AG09309 (cell line): ENCODE measurements around the gene FAM184B.

Experiments used
- DNase-seq: peaks from one replicate; pipeline ENCODE4 v3.0.0-alpha.2; 2010; ENCODE audit warnings: low read depth
- H3K4me3 ChIP-seq: 2 replicates; pipeline ENCODE4 v1.5.1; 2011; ENCODE audit warnings: mild to moderate bottlenecking, low read depth, low read length, moderate library complexity; ENCODE audit not compliant: control insufficient read depth
- CTCF ChIP-seq: IDR thresholded peaks from 2 replicates; pipeline ENCODE4 v1.5.1; 2011; ENCODE audit warnings: mild to moderate bottlenecking, low read depth, low read length, inconsistent platforms; ENCODE audit not compliant: insufficient read depth, control insufficient read depth; ENCODE audit errors: missing control alignments

Gene FAM184B

GRCh38 chr4:17702641-17703040 is 78.8 kb downstream of the FAM184B start:
- H3K4me3 ChIP-seq = no peak overlapping the region
- TF ChIP-seq CTCF = no peak
- DNase-seq = no peak

- no peak for DNase-seq
- no peak for TF ChIP-seq CTCF
- no peak overlapping the region for H3K4me3 ChIP-seq
Observed at GRCh38 chr4:17701882-17702281, 79.5 kb downstream of the FAM184B start.

- no peak overlapping the region for H3K4me3 ChIP-seq
- no peak for DNase-seq
- TF ChIP-seq CTCF = no peak
Observed at GRCh38 chr4:17701138-17701839, 80.1 kb downstream of the FAM184B start.

GRCh38 chr4:17699380-17699779 is 82.0 kb downstream of the FAM184B start:
- no peak overlapping the region for H3K4me3 ChIP-seq
- TF ChIP-seq CTCF = no peak
- DNase-seq = no peak

GRCh38 chr4:17698116-17698515 is 83.3 kb downstream of the FAM184B start:
- H3K4me3 ChIP-seq = no peak overlapping the region
- DNase-seq = no peak
- TF ChIP-seq CTCF = no peak

- TF ChIP-seq CTCF = no peak
- no peak overlapping the region for H3K4me3 ChIP-seq
- DNase-seq = no peak
Observed at GRCh38 chr4:17695341-17695740, 86.1 kb downstream of the FAM184B start.
